Trophoblast cell (in vitro differentiated cells and primary cell): ENCODE measurements around the gene TACC2.
A peak's percentile ranks its signal among the peaks of the same experiment; 100 is the strongest.

Experiments
- DNase-seq, 2 donors: peaks; one replicate each; pipeline ENCODE4 v3.0.0-alpha.2; 2016
- H2AFZ ChIP-seq: 2 replicates; pipeline ENCODE4 v1.6.1; 2013; ENCODE audit warnings: low read length, moderate library complexity, mild to moderate bottlenecking; ENCODE audit not compliant: insufficient read depth, poor library complexity
- H2AK5ac ChIP-seq: 2 replicates; pipeline ENCODE4 v1.6.1; 2013; ENCODE audit warnings: mild to moderate bottlenecking, low read length
- H2BK120ac ChIP-seq: 2 replicates; pipeline ENCODE4 v1.6.1; 2013; ENCODE audit warnings: low read length, mild to moderate bottlenecking, moderate library complexity; ENCODE audit not compliant: insufficient read depth, poor library complexity
- H2BK12ac ChIP-seq: 2 replicates; pipeline ENCODE4 v1.6.1; 2013; ENCODE audit warnings: mild to moderate bottlenecking, low read length, moderate library complexity
- H2BK5ac ChIP-seq: 2 replicates; pipeline ENCODE4 v1.6.1; 2013; ENCODE audit warnings: low read length, low read depth, moderate library complexity, mild to moderate bottlenecking; ENCODE audit not compliant: poor library complexity
- H3K14ac ChIP-seq: 2 replicates; pipeline ENCODE4 v1.6.1; 2013; ENCODE audit warnings: mild to moderate bottlenecking, low read length
- H3K18ac ChIP-seq: 2 replicates; pipeline ENCODE4 v1.6.1; 2013; ENCODE audit warnings: mild to moderate bottlenecking, low read length
- H3K23ac ChIP-seq: 2 replicates; pipeline ENCODE4 v1.6.1; 2013; ENCODE audit warnings: low read length
- H3K27ac ChIP-seq: 2 replicates; pipeline ENCODE4 v1.5.1; 2013; ENCODE audit warnings: low read depth, mild to moderate bottlenecking, inconsistent platforms, low read length, moderate library complexity
- H3K27me3 ChIP-seq: 2 replicates; pipeline ENCODE4 v1.6.1; 2013; ENCODE audit warnings: inconsistent platforms, mild to moderate bottlenecking, low read length, moderate library complexity; ENCODE audit not compliant: insufficient read depth
- H3K36me3 ChIP-seq, 2 experiments: 1 replicate in 1 of 2; 2 replicates in 1 of 2; pipeline ENCODE4 v1.6.1; 2013; ENCODE audit warnings: low read length in 2 of 2, mild to moderate bottlenecking in 2 of 2, moderate library complexity in 1 of 2; ENCODE audit not compliant: insufficient read depth in 2 of 2, control insufficient read depth in 1 of 2
- H3K4ac ChIP-seq: 2 replicates; pipeline ENCODE4 v1.6.1; 2013; ENCODE audit warnings: low read depth, mild to moderate bottlenecking, low read length, moderate library complexity
- H3K4me1 ChIP-seq, 2 experiments: 1 replicate in 1 of 2; 2 replicates in 1 of 2; pipeline ENCODE4 v1.6.1; 2013; ENCODE audit warnings: low read length in 2 of 2, mild to moderate bottlenecking in 2 of 2, moderate library complexity in 1 of 2; ENCODE audit not compliant: insufficient read depth in 2 of 2, control insufficient read depth in 1 of 2
- H3K4me2 ChIP-seq: 2 replicates; pipeline ENCODE4 v1.6.1; 2013; ENCODE audit warnings: inconsistent platforms, mild to moderate bottlenecking, low read length, moderate library complexity
- H3K4me3 ChIP-seq: 2 replicates; pipeline ENCODE4 v1.5.1; 2013; ENCODE audit warnings: mild to moderate bottlenecking, low read depth, low read length, inconsistent platforms
- H3K79me1 ChIP-seq: one replicate; pipeline ENCODE4 v1.6.1; 2013; ENCODE audit warnings: low read length
- H3K79me2 ChIP-seq: 2 replicates; pipeline ENCODE4 v1.6.1; 2013; ENCODE audit warnings: low read length, mild to moderate bottlenecking; ENCODE audit not compliant: control insufficient read depth, insufficient read depth, poor library complexity
- H3K9ac ChIP-seq: 2 replicates; pipeline ENCODE4 v1.6.1; 2013; ENCODE audit warnings: mild to moderate bottlenecking, low read length
- H3K9me3 ChIP-seq: 2 replicates; pipeline ENCODE4 v1.6.1; 2013; ENCODE audit warnings: low read depth, mild to moderate bottlenecking, control low read depth, inconsistent platforms, low read length; ENCODE audit not compliant: insufficient read depth
- H4K12ac ChIP-seq: 2 replicates; pipeline ENCODE4 v1.6.1; 2013; ENCODE audit warnings: low read depth, mild to moderate bottlenecking, low read length, moderate library complexity
- H4K8ac ChIP-seq: 2 replicates; pipeline ENCODE4 v1.6.1; 2013; ENCODE audit warnings: low read depth, mild to moderate bottlenecking, low read length, moderate library complexity
- H4K91ac ChIP-seq: one replicate; pipeline ENCODE4 v1.6.1; 2013; ENCODE audit warnings: low read depth, mild to moderate bottlenecking, low read length, moderate library complexity
- WGBS: extraction: QIAGEN DNeasy Blood & Tissue Kit; methylation state at CpG from one replicate; pipeline ENCODE4 v1.1.7; 2013; ENCODE audit warnings: missing lambda C conversion rate; ENCODE audit not compliant: insufficient read length, insufficient coverage; ENCODE audit errors: extremely low coverage; 5-methylcytosine and 5-hydroxymethylcytosine counted together

The TACC2 gene

DNA sequence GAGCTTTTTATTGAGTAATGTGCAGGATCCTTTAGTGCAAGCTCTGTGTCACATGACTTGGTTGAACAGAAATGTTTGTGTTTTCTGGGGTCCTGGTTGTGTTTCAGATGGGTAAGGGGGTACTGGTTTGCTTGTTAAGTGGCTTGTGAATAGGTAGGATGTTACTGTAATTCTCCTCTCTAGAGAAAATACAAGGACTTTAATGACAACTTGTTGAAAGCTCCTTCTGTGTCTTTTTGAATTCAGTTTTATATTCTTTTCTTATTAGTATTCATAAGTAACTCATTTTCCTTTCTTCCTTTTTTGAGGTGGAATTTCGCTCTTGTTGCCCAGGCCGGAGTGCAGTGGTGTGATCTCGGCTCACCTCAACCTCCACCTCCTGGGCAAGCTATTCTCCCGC is 196.7 kb downstream of the TACC2 start:
- H2BK120ac ChIP-seq = no peak overlapping the region
- no CpG with 5 or more reads among the region's 4 CpGs for WGBS
- no peak overlapping the region for H2BK12ac ChIP-seq
- H3K27ac ChIP-seq = no peak overlapping the region
- no peak overlapping the region for H2AFZ ChIP-seq
- no peak overlapping the region for H3K14ac ChIP-seq
- H2AK5ac ChIP-seq = no peak overlapping the region
- no peak for DNase-seq
- H3K18ac ChIP-seq = no peak overlapping the region
- no peak overlapping the region for H4K91ac ChIP-seq
- no peak overlapping the region for H3K23ac ChIP-seq
- no peaks in the 10 kb centered on the region for H3K9me3 ChIP-seq
- H3K4ac ChIP-seq = no peak overlapping the region
- peaks cover 0 to 4% of the 10 kb centered on the region in 2 experiments for H3K4me1 ChIP-seq
- no peaks in the 10 kb centered on the region for H3K36me3 ChIP-seq
- no peaks in the 10 kb centered on the region for H3K79me2 ChIP-seq
- no peak overlapping the region for H2BK5ac ChIP-seq
- H4K12ac ChIP-seq = no peak overlapping the region
- no peaks in the 10 kb centered on the region for H3K27me3 ChIP-seq
- H4K8ac ChIP-seq = no peak overlapping the region
- H3K79me1 ChIP-seq = no peaks in the 10 kb centered on the region
- H3K4me3 ChIP-seq = no peak overlapping the region
- H3K4me2 ChIP-seq = no peak overlapping the region
- H3K9ac ChIP-seq = no peak overlapping the region

GRCh38 chr10:122186816-122187810 is 198.2 kb downstream of the TACC2 start:
- no peak overlapping the region for H4K91ac ChIP-seq
- no peak overlapping the region for H3K4me2 ChIP-seq
- H4K12ac ChIP-seq = no peak overlapping the region
- peaks cover 0 to 5% of the 10 kb centered on the region in 2 experiments for H3K4me1 ChIP-seq
- DNase-seq = peak in 1 of 2 donors; percentile 8
- no peaks in the 10 kb centered on the region for H3K27me3 ChIP-seq
- H3K27ac ChIP-seq = no peak overlapping the region
- H2BK120ac ChIP-seq = no peak overlapping the region
- no peaks in the 10 kb centered on the region for H3K79me2 ChIP-seq
- no peak overlapping the region for H3K18ac ChIP-seq
- H4K8ac ChIP-seq = no peak overlapping the region
- H2BK12ac ChIP-seq = no peak overlapping the region
- no peak overlapping the region for H2BK5ac ChIP-seq
- no peak overlapping the region for H2AK5ac ChIP-seq
- no peaks in the 10 kb centered on the region for H3K36me3 ChIP-seq
- H3K79me1 ChIP-seq = no peaks in the 10 kb centered on the region
- H2AFZ ChIP-seq = no peak overlapping the region
- no peaks in the 10 kb centered on the region for H3K9me3 ChIP-seq
- H3K23ac ChIP-seq = no peak overlapping the region
- H3K4ac ChIP-seq = no peak overlapping the region
- H3K4me3 ChIP-seq = no peak overlapping the region
- H3K9ac ChIP-seq = no peak overlapping the region
- no peak overlapping the region for H3K14ac ChIP-seq
- WGBS = no CpG with 5 or more reads among the region's 19 CpGs

DNA sequence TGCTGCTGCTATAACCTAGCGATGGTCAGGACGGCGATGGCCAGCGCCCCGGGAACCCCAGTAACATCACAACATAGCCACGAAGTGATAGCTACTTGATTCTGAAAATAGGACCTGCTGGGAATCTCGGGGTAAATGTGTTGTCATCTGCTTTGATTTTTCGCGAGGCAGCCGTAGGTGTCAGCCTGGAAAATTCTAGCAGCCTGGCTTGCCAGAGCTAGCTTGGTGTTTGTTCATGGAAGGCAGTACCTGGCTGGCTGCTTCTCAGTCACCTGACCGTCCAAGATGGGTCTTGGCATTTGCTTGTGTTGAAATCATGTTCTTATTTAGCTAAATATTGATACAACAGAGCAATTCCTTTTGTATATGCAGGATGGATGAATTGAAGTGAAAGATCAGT is 199.7 kb downstream of the TACC2 start:
- Histone ChIP-seq H2BK120ac (no peak overlapping the region), H3K36me3 (no peaks in the 10 kb centered on the region), H3K9me3 (no peaks in the 10 kb centered on the region)

GRCh38 chr10:122189185-122189584 is 200.2 kb downstream of the TACC2 start:
- no peak overlapping the region for H2BK120ac ChIP-seq
- no peaks in the 10 kb centered on the region for H3K79me2 ChIP-seq
- H3K14ac ChIP-seq = no peak overlapping the region
- H4K91ac ChIP-seq = no peak overlapping the region
- no peak overlapping the region for H2BK12ac ChIP-seq
- no peak overlapping the region for H4K12ac ChIP-seq
- H3K4me3 ChIP-seq = no peak overlapping the region
- no peak overlapping the region for H3K4ac ChIP-seq
- no peak overlapping the region for H2BK5ac ChIP-seq
- H2AFZ ChIP-seq = no peak overlapping the region
- no peaks in the 10 kb centered on the region for H3K9me3 ChIP-seq
- H4K8ac ChIP-seq = no peak overlapping the region
- H2AK5ac ChIP-seq = no peak overlapping the region
- no CpG with 5 or more reads among the region's 5 CpGs for WGBS
- H3K27ac ChIP-seq = no peak overlapping the region
- H3K79me1 ChIP-seq = no peaks in the 10 kb centered on the region
- H3K4me2 ChIP-seq = no peak overlapping the region
- DNase-seq = no peak
- no peaks in the 10 kb centered on the region for H3K27me3 ChIP-seq
- H3K23ac ChIP-seq = no peak overlapping the region
- H3K36me3 ChIP-seq = no peaks in the 10 kb centered on the region
- H3K9ac ChIP-seq = no peak overlapping the region
- H3K4me1 ChIP-seq = peaks cover 0 to 2% of the 10 kb centered on the region in 2 experiments
- no peak overlapping the region for H3K18ac ChIP-seq

More for the DNA sequence above, 199.7 kb downstream of the TACC2 start:
- no peak overlapping the region for H3K23ac ChIP-seq
- peaks cover 0 to 2% of the 10 kb centered on the region in 2 experiments for H3K4me1 ChIP-seq
- no peak overlapping the region for H4K8ac ChIP-seq
- H2BK12ac ChIP-seq = no peak overlapping the region
- H3K79me1 ChIP-seq = no peaks in the 10 kb centered on the region
- no peak for DNase-seq
- no peak overlapping the region for H2AK5ac ChIP-seq
- no peaks in the 10 kb centered on the region for H3K79me2 ChIP-seq
- H3K4ac ChIP-seq = no peak overlapping the region
- no peak overlapping the region for H3K18ac ChIP-seq
- H4K12ac ChIP-seq = no peak overlapping the region
- H3K27ac ChIP-seq = no peak overlapping the region
- no peak overlapping the region for H3K4me3 ChIP-seq
- H2BK5ac ChIP-seq = no peak overlapping the region
- no peak overlapping the region for H3K9ac ChIP-seq
- no peak overlapping the region for H3K4me2 ChIP-seq
- H4K91ac ChIP-seq = no peak overlapping the region
- no peak overlapping the region for H2AFZ ChIP-seq
- no CpG with 5 or more reads among the region's 11 CpGs for WGBS
- no peaks in the 10 kb centered on the region for H3K27me3 ChIP-seq
- no peak overlapping the region for H3K14ac ChIP-seq
